HG03575 (cell line): ENCODE measurements around the gene PFKFB2.
"Not testable (repeated sequence)": the region's sequence is repeated elsewhere in the genome, so short reads cannot be mapped to it uniquely, and the experiment has no call there.

Source experiments
- ATAC-seq: cut with Tn5 transposase; IDR thresholded peaks from one replicate; pipeline ENCODE4 v1.9.1; 2021; ENCODE audit not compliant: unreplicated experiment, insufficient number of reproducible peaks, low FRiP score; ENCODE audit errors: extremely low read depth

PFKFB2 gene

DNA sequence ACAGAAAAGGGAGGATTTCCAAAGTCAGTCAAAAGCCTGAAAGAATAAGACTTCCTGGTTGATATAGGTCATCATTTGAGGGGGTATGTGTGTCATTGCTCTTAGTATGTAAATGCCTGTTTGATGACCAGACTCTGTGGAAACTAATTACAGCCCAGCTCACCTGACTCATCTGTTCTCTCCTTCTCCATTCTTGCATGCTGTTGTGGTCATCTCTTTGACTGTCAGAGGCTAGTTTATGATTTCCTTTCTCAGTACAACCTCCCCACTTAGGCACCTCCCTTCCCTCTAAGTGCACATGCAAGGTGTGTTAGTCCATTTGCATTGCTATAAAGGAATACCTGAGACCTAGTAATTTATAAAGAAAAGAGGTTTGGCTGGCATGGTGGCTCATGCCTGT, 18.1 kb upstream of the PFKFB2 start:
- ATAC-seq, result no peak

GRCh38 chr1:207035877-207036551, 17.1 kb upstream of the PFKFB2 start:
- ATAC-seq, result no peak

- ATAC-seq, result no peak
Observed at GRCh38 chr1:207036865-207037264, 16.2 kb upstream of the PFKFB2 start.

DNA sequence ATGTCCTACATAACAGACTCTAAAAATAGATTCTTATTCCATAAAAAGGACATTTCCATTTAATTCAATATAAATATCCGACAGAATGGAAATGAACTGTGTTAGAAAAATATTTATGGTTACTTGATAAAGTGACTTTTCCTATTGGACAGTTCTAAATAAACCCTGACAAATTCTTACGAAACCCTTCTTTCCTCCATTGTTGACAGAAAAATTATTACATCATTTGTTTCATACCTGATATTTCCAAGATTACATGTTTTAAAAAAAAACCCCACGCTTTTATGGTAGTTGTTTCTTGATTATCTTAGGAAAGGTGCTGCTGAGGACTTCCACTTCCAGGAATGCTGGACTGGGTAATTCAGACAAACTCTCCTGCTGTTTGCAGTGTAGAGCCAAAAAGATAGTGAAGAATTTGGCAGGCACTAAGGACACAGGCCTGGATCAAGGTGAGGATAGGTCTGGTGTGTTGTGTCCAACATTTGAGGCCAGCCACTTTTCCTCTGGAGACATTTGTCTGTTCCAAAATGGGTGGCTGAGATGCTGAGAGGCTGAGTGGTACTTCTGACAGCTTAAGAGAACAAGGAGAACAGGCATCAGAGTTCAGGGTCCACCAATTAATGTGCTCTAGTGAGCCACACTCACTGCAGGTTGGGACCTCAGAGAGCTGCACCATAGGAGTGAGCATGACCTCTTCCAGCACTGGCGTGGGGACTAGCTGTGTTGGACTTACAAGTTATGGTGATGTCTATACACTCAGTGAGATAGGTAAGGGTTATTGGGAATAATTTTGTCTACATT, 13.5 kb upstream of the PFKFB2 start:
- ATAC-seq, result no peak

DNA sequence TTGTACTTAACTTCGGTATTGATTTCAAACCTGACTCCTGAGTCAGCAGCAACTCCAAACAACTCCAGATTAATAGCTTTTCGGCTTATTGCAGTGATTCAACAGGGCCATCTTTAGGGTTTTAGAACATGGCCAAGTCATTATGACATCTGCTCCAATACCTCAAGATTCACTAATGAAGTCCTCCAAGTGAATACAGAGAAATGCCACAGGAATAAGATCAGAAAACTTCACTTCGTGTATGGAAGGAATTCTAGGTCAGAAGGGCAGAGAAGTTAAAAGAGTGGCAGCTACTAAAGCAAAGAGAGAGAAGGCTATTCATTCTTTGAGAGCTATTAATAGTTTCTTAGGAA, 12.9 kb upstream of the PFKFB2 start:
- no peak for ATAC-seq

- ATAC-seq, result not testable (repeated sequence)
Observed at GRCh38 chr1:207041397-207041796, 11.7 kb upstream of the PFKFB2 start.

- no peak for ATAC-seq
Observed at GRCh38 chr1:207045453-207045852, 7.6 kb upstream of the PFKFB2 start.

GRCh38 chr1:207047505-207047904, 5.6 kb upstream of the PFKFB2 start:
- no peak for ATAC-seq

- ATAC-seq, result no peak
Observed at GRCh38 chr1:207048041-207048440, 5.0 kb upstream of the PFKFB2 start.

DNA sequence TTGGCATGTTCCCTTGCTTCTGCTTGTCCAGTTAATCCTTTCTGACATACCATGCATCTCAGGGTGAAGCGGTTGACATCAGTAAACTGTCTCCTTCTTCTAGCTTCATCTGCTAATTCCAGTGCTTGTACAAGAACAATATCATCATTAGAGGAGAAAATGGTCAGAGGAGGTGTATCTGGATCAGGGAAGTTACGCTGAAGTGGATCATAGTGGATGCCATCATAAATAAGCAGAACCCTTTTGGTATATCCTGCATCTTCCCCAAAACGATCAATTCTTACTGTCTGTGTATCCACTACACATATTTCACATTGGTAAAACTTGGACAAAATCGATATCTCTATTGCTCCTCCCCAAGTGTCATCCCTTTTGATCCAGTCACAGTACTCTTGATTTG, 4.0 kb upstream of the PFKFB2 start:
- no peak for ATAC-seq

- ATAC-seq, result no peak
Observed at GRCh38 chr1:207049514-207049913, 3.6 kb upstream of the PFKFB2 start.

DNA sequence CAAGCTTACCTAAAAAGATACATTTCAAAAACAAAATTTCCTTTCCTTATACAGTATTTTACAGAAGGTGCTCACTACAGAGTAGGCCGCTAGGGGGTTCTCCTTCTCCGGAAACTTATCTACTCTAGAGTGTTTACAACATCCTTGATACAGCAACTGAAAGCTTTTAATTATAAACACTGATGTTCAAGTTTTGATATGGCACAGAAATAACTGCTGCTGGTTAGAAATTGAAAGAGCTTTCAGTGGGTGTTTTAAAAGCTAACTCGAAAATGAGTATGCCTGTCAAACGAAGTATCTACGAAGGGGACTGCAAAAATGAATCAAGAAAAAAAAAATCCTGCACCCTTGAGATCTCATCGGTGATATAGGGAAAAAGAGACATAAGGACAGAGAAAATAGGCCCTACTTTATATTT, 3.1 kb upstream of the PFKFB2 start:
- no peak for ATAC-seq

DNA sequence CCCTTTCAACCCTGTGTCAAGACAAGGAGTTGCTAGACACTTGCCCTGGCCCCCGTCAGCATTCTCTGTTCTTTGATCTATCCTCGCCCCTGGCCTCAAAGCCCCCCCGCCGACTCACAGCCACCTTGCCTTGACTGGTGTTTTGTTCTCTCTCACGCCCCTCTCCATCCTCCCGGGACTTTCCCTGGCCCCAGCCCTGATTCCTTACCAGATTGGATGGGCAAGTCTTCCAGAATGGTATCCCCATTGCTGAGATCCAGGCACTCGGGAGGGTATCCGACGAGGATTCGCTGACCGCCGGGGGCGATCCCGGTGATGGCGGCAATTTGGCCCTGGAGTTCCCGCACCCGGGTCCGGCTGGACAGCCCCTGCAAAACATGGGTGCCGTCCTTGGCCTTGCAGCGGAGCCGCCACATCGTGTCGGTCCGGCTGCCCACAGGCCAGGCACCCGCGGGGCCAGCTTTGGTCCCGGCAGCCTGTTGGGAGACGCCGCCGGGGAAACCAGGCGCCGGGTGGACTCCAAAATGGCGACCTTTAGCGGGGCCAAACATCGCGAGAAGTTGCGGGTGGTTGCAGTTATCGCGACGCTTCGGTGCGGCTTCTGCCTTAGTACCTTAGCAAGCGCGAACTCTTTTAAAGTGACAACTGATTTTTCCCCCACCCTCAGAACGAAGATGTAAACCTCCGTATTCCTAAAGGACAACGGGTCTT, 2.4 kb upstream of the PFKFB2 start:
- ATAC-seq, result no peak

- ATAC-seq, result no peak
Observed at GRCh38 chr1:207051191-207051943, 1.7 kb upstream of the PFKFB2 start, which contains the start of gene YOD1. YOD1 (minus strand) TSS chr1:207051208; CDS start chr1:207051030, 178 bp downstream.

DNA sequence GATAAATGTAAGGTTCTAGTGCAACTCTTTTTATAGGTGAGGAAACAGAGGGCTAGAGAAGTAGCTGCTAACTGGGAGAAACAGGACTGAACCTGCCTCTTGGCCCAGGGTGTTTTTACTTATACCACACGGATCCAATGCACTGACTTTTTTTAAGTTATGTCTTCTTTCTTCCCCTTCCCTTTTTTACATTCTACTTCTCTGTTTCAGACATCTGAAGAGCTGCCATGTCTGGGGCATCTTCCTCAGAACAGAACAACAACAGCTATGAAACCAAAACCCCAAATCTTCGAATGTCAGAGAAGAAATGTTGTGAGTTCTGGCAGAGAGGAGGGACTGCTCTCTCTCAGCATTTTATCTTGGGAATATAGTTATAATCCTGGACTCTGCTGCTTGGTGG, 1.4 kb downstream of the PFKFB2 start:
- ATAC-seq, result no peak

GRCh38 chr1:207055386-207056001, 2.4 kb downstream of the PFKFB2 start:
- ATAC-seq, result no peak

DNA sequence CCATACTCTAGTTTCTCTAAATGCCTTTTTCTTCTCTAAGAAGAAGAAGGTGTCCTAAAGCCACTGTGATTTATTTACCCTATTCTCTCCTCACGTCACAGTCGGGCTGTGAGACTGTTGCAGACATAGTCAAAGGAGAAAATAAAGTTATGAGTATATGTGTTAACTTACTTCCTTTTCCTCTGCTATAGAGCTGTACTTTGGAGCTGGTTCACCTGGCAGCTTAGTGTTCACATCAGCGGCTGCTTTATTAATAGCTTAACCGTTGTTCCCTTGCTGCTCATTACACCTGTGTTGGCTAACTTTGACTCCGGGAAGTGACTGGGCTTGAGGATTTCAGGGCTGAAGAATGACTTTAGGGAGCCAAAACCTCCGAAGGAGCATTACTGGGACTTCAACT, 3.6 kb downstream of the PFKFB2 start:
- ATAC-seq, result no peak

DNA sequence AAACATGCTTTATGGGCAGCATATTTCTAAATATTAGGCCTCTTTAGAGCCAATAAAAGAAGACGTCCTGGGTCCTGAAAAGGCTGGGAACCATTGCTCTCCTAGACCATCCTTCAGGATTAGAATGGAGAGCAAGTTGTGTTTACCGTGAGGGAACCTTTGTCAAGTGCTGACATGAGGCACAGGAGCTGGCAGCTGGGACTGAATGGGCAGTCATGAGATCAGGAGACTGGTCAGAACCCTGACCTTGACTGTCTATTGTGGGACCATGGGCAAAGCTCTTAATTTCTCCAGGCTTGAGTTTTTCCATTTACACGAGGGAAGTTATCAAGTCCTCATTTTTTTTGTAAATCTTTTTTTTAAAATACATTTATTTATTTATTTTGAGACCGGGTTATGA, 5.2 kb downstream of the PFKFB2 start:
- ATAC-seq, result no peak
